CD4-positive, alpha-beta T cell treated with Interferon gamma for 1 hour (primary cell): ENCODE measurements around the gene SKOR1.

Experiments used
- DNase-seq: peaks from one replicate; pipeline ENCODE4 v3.0.0-alpha.2; 2020

The SKOR1 gene

GRCh38 chr15:67824976-67825880 lies at the start of gene SKOR1:
Gene SKOR1, plus strand, starts transcription at chr15:67825509. Its CDS starts 94 bp downstream, at chr15:67825603.
- DNase-seq: no peak

- DNase-seq: no peak
Observed at GRCh38 chr15:67775998-67776397, 49.3 kb upstream of the SKOR1 start.

- DNase-seq: no peak
Observed at GRCh38 chr15:67776600-67776999, 48.7 kb upstream of the SKOR1 start.

GRCh38 chr15:67777071-67777470 lies 48.2 kb upstream of the SKOR1 start:
- no peak for DNase-seq

GRCh38 chr15:67777773-67778172 lies 47.5 kb upstream of the SKOR1 start:
- DNase-seq: no peak

GRCh38 chr15:67778968-67779548 lies 46.3 kb upstream of the SKOR1 start:
- no peak for DNase-seq

GRCh38 chr15:67779549-67780111 lies 45.7 kb upstream of the SKOR1 start:
- no peak for DNase-seq

- DNase-seq: no peak
Observed at GRCh38 chr15:67781061-67781460, 44.2 kb upstream of the SKOR1 start.

- DNase-seq: no peak
Observed at GRCh38 chr15:67781907-67782690, 43.2 kb upstream of the SKOR1 start.

- DNase-seq: no peak
Observed at GRCh38 chr15:67782691-67782991, 42.7 kb upstream of the SKOR1 start.

- peak; percentile 69 for DNase-seq
Observed at GRCh38 chr15:67783303-67783702, 42.0 kb upstream of the SKOR1 start.

GRCh38 chr15:67784090-67784781 lies 41.1 kb upstream of the SKOR1 start:
- peak; percentile 75 for DNase-seq

GRCh38 chr15:67784856-67785430 lies 40.4 kb upstream of the SKOR1 start:
- DNase-seq: no peak

GRCh38 chr15:67785431-67785830 lies 39.9 kb upstream of the SKOR1 start:
- no peak for DNase-seq

- DNase-seq: no peak
Observed at GRCh38 chr15:67786646-67787045, 38.7 kb upstream of the SKOR1 start.

GRCh38 chr15:67788986-67789385 lies 36.3 kb upstream of the SKOR1 start:
- DNase-seq: no peak

GRCh38 chr15:67790610-67791319 lies 34.5 kb upstream of the SKOR1 start:
- no peak for DNase-seq

- no peak for DNase-seq
Observed at GRCh38 chr15:67792250-67792942, 32.9 kb upstream of the SKOR1 start.

- DNase-seq: no peak
Observed at GRCh38 chr15:67794832-67795574, 30.3 kb upstream of the SKOR1 start.
